Fibroblast of skin of left quadriceps (primary cell): ENCODE measurements around the gene ZNF654.
"Not testable (repeated sequence)": the region's sequence is repeated elsewhere in the genome, so short reads cannot be mapped to it uniquely, and the experiment has no call there.

Source experiments
- DNase-seq, 2 experiments: peaks; one replicate each; pipeline ENCODE4 v3.0.0-alpha.2; 2013; ENCODE audit warnings: low read depth in 2 of 2

The ZNF654 gene

DNA sequence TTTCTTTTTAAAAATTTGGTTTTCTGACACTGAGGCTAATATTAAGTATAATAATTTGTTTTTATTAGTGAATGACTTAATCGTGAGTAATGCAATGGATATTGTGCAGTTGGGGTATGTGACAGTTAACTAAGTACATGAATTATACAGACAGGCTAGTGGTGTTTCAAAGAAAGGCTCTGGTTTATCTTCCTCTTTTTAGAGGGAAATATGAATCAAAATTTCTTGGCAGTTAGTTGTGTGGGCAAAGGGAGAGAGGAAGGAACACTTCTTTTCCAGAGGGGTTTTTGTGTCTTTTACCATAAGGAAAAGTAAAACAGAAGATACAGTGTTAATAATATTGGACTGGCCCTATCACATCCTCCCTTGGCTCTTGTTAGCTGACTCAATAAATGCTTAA lies 2.7 kb downstream of the ZNF654 start:
- DNase-seq = no peak

DNA sequence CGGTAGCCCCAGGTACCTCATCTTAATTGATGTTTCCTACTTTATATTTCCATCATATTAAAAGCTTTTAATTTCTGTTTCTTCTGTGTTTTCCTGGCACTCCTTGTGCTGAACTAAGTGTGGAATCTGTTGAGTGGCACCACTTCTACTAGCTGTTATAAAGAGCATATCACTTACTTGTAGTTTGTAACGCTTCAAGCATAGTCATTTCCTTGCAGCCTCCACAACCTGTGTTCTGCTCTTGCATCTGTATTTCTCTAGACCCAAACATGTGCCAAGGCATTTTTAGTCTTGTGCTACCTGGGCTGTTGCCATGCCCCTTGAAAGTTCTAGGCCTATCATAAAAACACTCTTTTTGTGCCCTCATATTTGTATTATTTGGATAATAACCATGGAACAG lies 16.0 kb downstream of the ZNF654 start:
- no peak for DNase-seq

- DNase-seq = no peak
Measured at GRCh38 chr3:88075497-88075896, 16.4 kb downstream of the ZNF654 start.

GRCh38 chr3:88076712-88077111 lies 17.7 kb downstream of the ZNF654 start:
- no peak for DNase-seq

GRCh38 chr3:88078932-88079331 lies 19.9 kb downstream of the ZNF654 start:
- DNase-seq = no peak

GRCh38 chr3:88082854-88083253 lies 23.8 kb downstream of the ZNF654 start:
- DNase-seq = no peak

DNA sequence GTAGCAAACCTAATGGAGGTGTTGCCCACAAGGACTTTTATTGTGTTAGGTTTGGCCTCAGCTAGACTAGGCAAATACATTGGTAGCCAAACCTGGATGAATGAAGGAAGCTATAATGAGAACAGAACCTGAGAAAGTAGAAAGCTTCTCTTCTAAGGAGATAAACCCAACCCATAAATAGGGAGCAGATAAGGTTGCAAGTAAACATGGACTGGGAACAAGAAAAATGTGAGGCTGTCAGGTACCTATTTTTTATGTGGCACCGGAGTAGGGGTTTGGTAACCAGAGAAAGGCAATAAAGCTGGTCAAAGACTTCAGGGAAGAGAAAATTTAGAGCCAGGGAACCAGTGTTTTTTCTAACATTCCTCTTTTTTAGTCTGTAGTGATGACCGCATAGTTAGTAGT lies 25.0 kb downstream of the ZNF654 start:
- no peak for DNase-seq

DNA sequence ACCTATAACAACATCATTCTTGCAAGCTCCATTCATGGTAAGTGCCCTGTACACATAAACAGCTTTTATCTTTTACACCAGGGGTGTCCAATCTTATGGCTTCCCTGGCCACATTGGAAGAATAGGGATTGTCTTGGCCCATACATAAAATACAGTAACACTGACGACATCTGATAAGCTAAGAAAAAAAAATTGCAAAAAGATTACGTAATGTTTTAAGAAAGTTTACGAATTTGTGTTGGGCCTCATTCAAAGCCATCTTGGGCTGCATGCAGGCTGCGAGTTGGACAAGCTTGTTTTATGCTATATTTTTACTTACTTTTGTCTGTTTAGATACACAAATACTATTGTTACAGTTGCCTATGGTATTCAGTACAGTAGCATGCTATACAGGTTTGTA lies 31.6 kb downstream of the ZNF654 start:
- DNase-seq = no peak

DNA sequence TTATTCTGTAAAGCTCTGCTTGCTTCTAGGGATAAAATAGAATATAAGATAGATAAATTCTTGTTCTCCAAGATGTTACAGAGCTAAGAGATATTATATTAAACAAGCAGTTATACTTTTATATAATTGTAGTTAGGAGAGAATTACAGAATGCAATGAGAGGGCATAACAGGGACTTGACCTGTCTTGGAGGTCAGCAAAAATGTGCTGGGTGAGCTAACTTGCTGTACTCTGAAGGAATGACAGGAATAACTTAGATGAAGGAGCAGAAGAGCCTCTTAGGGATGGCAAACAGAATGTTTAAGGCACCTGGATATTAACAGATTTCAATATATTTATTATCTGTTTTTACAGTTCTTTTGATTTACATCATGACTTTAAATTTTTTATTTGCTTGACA lies 33.2 kb downstream of the ZNF654 start:
- no peak for DNase-seq

- DNase-seq = no peak
Measured at GRCh38 chr3:88093266-88093665, 34.2 kb downstream of the ZNF654 start.

DNA sequence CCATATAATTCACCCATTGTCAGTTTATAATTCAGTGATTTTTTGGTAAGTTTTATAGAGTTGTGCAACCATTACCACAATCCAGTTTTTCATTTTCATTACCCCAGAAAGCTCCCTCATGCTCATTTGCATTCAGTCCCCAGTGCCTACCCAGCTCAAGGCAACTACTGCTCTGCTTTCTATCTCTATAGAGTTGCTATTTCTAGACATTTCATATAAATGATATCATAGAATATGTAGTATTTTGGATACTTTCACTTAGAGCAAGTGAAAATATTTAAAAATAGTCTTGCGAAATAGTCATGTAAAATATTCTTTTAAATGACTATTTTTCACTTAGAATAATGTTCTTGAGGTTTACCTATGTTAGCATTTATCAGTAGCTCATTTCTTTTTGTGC lies 42.1 kb downstream of the ZNF654 start:
- DNase-seq = no peak

GRCh38 chr3:88105325-88105724 lies 46.3 kb downstream of the ZNF654 start:
- peak in 1 of 2 experiments; percentile 4 for DNase-seq

DNA sequence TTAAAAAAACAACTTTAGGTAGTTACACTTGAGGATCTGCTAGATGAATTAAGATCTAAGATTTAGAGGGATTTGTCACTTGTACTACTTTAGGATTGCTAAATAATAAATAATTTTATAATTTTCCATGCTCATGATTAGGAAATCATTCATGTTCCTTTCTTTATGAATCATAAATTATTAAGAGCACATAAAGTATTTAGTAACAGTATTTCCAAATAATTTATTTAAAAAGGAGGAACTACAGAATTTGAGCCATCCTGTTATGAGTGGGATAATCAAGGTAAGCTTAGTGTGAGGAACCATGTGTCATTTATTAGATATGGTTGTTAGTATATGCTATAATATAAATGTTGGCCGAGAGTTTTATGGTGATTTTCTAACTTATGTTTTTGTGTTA lies 53.2 kb downstream of the ZNF654 start:
- DNase-seq = no peak

DNA sequence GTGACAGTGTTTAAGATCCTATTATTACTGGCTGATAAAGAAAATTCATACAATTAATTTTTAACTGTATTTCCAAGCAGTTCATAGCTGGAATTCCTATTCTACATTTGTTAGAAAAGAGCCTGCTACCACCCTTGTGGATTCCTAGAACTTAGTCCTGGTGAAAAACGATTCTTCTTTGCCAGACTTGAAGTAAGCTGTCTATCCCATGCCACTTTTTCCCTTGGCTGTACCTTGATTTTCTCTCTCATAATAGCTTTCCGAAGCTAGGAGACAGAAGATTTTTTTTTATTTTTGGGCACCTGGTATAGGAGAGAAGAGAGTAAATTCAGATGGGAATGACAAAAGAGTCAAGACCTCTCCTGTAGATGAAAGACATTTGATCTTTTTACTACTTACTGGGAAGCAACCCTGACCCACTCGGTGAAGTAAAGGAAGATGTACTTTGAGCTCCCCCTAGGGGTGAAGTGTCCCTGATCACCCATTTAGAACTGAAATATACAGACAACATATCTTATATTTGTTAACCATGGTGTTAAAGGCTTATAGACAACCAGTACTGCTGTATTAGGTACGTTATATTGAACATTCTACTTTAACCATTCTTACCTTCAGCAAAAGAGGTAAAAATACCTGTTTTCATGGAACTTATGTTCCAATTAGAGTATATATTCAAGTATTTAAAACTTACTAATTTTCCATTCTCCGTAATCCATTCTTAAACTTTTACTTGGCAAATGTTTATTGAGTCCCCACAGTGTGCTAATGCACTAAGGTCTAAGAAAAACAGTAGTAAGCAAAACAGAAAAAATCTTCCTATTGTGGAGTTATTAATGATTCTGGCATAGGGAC lies 54.5 kb downstream of the ZNF654 start:
- DNase-seq = peak; percentile 39 to 41

DNA sequence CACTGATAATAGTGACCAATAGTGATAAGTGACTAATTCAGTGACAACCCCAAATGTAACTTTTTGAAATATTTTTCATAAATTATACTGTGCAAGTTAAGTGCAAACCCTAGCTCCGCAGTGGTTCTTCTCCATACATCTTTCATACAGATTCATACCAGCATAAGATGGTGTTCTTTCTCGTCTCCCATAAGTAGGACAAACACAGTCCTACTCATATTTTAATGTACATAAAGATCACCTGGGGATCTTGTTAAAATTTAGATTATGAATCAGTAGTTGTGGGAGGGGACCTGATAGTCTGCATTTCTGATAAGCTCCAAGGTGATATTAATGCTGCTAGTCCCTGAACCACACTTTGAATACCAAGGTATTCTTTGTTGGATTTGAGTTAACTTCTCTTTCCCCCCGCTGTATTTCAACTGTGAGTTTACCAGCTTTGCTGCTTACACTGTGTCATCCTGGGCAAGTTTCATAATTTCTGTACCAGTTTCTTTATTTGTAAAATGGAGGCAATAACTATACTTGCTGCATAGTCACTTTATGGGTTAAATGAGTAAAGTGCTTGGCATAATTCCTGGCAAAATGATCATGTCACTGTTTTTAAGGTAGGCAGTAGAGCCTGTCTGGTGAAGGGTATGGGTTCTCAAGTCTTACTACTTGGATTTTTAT lies 56.0 kb downstream of the ZNF654 start:
- no peak for DNase-seq

- no peak for DNase-seq
Measured at GRCh38 chr3:88117683-88118082, 58.6 kb downstream of the ZNF654 start.

GRCh38 chr3:88118603-88119002 lies 59.5 kb downstream of the ZNF654 start:
- not testable (repeated sequence) for DNase-seq

DNA sequence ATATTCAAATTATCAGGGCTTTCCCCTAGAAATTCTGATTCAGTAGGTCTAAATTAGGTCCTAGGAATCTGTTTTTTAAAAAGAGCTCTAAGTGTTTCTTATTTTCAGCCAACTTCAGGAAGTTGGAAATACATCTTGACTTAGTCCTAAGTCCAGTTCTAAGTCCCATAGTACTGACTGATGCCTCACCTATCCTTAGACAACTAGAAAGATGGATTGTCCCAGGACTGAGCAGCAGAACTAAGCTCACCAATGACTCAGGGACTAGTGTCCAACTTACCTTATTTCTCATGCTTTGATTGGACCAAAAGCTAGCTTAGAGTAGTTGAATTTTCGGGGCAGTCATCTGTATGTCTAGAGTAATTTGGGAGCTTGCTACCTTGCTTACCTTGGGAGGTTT lies 64.5 kb downstream of the ZNF654 start:
- no peak for DNase-seq

DNA sequence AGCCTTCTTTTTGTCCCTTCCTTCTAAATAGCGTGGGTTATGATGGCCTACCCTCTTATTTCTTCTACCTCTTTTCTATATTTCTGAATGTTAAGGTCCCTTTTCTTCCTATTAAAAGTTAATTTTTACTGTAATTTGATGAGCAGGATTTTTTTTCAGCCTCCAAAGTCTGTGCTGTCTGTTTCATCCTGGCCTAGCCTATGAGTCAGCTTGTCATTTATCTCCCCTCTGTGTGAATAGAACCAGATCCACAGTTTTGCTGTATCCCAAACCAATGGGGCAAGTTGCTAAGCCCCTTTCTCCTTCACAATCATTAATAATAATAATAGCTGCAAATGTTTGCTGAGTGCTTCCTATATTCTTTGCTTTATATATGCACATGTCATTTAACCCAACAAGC lies 72.6 kb downstream of the ZNF654 start:
- DNase-seq = no peak

- DNase-seq = no peak
Measured at GRCh38 chr3:88132894-88133293, 73.8 kb downstream of the ZNF654 start.

GRCh38 chr3:88133711-88134263 lies 74.7 kb downstream of the ZNF654 start:
- DNase-seq = no peak

DNA sequence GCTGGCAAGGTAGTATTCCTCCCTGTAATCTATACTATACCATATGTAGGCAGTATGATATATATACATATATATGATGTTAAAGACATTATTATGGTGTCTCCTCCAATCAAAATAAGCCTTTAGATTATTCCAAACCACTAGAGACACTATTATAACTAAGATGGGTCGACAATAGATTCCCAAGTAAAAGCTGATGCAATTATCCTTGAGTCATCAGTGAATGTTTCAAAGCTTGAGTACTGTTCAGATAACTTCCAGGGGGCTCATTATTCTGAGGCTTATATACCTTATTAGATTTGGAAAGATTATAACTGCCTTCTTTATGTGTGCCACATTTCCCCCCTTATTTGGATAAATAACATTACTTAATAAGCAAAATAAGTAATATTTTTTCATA lies 78.8 kb downstream of the ZNF654 start:
- DNase-seq = peak; percentile 38 to 40

- peak; percentile 88 for DNase-seq
Measured at GRCh38 chr3:88141458-88142083, 82.5 kb downstream of the ZNF654 start.
